Loucy (cell line): Measurements from ENCODE around the gene ASF1B.

Experiments used
- H2AFZ ChIP-seq: fragments of 200-600 bp; sonication (generic); 2 replicates; pipeline ENCODE4 v1.6.0; 2016; ENCODE audit warnings: antibody characterized with exemption, mild to moderate bottlenecking, low read length, moderate library complexity
- H3F3A ChIP-seq: fragments of 200-600 bp; 2 replicates; pipeline ENCODE4 v1.6.0; 2016; ENCODE audit warnings: antibody characterized with exemption, low read depth, mild to moderate bottlenecking
- H3K27me3 ChIP-seq: fragments of 200-600 bp; sonication (generic); 2 replicates; pipeline ENCODE4 v1.6.1; 2014; ENCODE audit warnings: low read length, mild to moderate bottlenecking; ENCODE audit not compliant: insufficient read depth, poor library complexity, severe bottlenecking
- H3K36me3 ChIP-seq: fragments of 200-600 bp; sonication (generic); 2 replicates; pipeline ENCODE4 v1.6.1; 2016; ENCODE audit warnings: low read length; ENCODE audit not compliant: insufficient read depth
- H3K4me1 ChIP-seq: fragments of 200-600 bp; sonication (generic); 2 replicates; pipeline ENCODE4 v1.5.1; 2014; ENCODE audit warnings: low read length, mild to moderate bottlenecking; ENCODE audit not compliant: insufficient read depth, poor library complexity, severe bottlenecking
- H3K4me2 ChIP-seq: fragments of 200-600 bp; sonication (generic); 2 replicates; pipeline ENCODE4 v1.6.0; 2014; ENCODE audit warnings: antibody characterized with exemption, low read length, low read depth, mild to moderate bottlenecking; ENCODE audit not compliant: poor library complexity, severe bottlenecking
- H3K4me3 ChIP-seq: fragments of 200-600 bp; sonication (generic); 2 replicates; pipeline ENCODE4 v1.5.1; 2014; ENCODE audit warnings: low read length, mild to moderate bottlenecking, mixed read lengths; ENCODE audit not compliant: poor library complexity, severe bottlenecking
- H3K79me2 ChIP-seq: fragments of 200-600 bp; sonication (generic); 2 replicates; pipeline ENCODE4 v1.6.1; 2014; ENCODE audit warnings: low read length; ENCODE audit not compliant: insufficient read depth
- H3K9ac ChIP-seq: fragments of 200-600 bp; sonication (generic); 2 replicates; pipeline ENCODE4 v1.6.0; 2014; ENCODE audit warnings: mild to moderate bottlenecking, low read depth, low read length, moderate library complexity; ENCODE audit not compliant: poor library complexity, severe bottlenecking
- H3K9me2 ChIP-seq: fragments of 200-600 bp; sonication (generic); replicated peaks from 2 replicates; pipeline ENCODE4 v1.6.1; 2016; ENCODE audit warnings: low read depth, low read length, mixed read lengths
- H3K9me3 ChIP-seq: fragments of 200-600 bp; sonication (generic); 2 replicates; pipeline ENCODE4 v1.6.1; 2014; ENCODE audit warnings: mild to moderate bottlenecking, antibody characterized with exemption, low read length, low read depth; ENCODE audit not compliant: insufficient read depth
- H4K20me1 ChIP-seq: fragments of 200-600 bp; sonication (generic); 2 replicates; pipeline ENCODE4 v1.6.0; 2014; ENCODE audit warnings: antibody characterized with exemption, low read length, mild to moderate bottlenecking; ENCODE audit not compliant: insufficient read depth, poor library complexity, severe bottlenecking
- EZH2phosphoT487 ChIP-seq: fragments of 200-600 bp; IDR thresholded peaks from 2 replicates; pipeline ENCODE4 v1.6.1; 2018; ENCODE audit warnings: antibody characterized with exemption, mild to moderate bottlenecking, moderate library complexity, borderline replicate concordance
- TF ChIP-seq, protein P1 (sequence below): fragments of 200-600 bp; sonication (generic); conservative IDR thresholded peaks from 2 replicates; pipeline ENCODE4 v1.5.1; 2014; ENCODE audit warnings: mild to moderate bottlenecking, antibody characterized with exemption, low read length

ASF1B gene

DNA sequence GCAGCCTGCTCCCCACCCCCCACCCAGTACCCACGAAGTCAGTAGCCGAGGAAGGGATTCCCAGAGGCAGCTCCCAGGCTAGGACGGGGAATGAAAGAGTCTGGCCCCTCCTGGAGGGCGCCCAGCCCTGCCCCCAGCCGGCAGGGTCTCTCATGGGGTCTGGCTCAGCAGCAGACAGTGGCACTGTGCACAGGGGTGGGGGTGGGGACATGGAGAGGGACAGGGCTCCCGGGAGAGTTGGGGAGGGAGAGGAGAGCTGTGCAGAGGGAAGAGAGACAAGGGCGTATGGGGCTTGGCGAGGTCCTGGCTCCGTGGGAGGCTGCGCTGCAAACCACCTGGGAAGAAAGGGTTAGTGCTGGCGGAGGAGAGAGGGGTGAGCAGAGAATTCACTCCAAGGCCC lies 27.7 kb upstream of the ASF1B start:
- no peaks in the 10 kb centered on the region for H3K9me2 ChIP-seq
- H3K4me1 ChIP-seq = no peaks in the 10 kb centered on the region
- H3K9me3 ChIP-seq = no peaks in the 10 kb centered on the region
- H3K9ac ChIP-seq = no peak overlapping the region
- no peak overlapping the region for H3K4me2 ChIP-seq
- peaks cover 24% of the 10 kb centered on the region; the same call in 1 of the 2 replicates for H3K36me3 ChIP-seq
- no peaks in the 10 kb centered on the region for H3F3A ChIP-seq
- no peaks in the 10 kb centered on the region for H3K79me2 ChIP-seq
- H2AFZ ChIP-seq = no peak overlapping the region
- no peaks in the 10 kb centered on the region for H3K27me3 ChIP-seq
- no peak overlapping the region for H3K4me3 ChIP-seq
- no peaks in the 10 kb centered on the region for H4K20me1 ChIP-seq
- no peak for TF ChIP-seq EZH2phosphoT487
- TF ChIP-seq, protein P1, sequence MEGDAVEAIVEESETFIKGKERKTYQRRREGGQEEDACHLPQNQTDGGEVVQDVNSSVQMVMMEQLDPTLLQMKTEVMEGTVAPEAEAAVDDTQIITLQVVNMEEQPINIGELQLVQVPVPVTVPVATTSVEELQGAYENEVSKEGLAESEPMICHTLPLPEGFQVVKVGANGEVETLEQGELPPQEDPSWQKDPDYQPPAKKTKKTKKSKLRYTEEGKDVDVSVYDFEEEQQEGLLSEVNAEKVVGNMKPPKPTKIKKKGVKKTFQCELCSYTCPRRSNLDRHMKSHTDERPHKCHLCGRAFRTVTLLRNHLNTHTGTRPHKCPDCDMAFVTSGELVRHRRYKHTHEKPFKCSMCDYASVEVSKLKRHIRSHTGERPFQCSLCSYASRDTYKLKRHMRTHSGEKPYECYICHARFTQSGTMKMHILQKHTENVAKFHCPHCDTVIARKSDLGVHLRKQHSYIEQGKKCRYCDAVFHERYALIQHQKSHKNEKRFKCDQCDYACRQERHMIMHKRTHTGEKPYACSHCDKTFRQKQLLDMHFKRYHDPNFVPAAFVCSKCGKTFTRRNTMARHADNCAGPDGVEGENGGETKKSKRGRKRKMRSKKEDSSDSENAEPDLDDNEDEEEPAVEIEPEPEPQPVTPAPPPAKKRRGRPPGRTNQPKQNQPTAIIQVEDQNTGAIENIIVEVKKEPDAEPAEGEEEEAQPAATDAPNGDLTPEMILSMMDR = no peak

DNA sequence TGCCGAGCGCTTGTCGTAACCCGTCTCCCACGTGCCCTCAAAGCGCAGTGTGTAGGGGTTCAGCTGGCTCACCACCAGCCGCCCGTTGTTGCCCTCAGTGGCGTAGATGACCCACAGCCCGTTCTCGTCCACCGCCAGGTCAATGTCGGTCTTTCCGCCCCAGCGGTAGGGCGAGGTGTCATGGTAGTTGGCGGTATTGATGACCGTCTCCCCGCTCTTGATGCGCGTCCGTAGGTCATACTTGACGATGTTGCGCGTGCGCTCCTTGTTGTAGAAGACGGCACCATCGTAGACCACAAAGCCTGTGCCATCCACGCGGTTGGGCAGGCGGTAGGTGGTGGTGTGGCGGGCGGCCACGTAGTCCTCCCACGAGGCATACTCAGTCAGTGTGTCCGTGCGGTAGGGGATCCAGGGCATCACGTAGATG lies 26.5 kb upstream of the ASF1B start:
- Histone ChIP-seq H3K79me2 (no peaks in the 10 kb centered on the region), H3K9me2 (no peaks in the 10 kb centered on the region), H3K4me1 (no peaks in the 10 kb centered on the region), H3K36me3 (peaks cover 18% of the 10 kb centered on the region; the same call in 1 of the 2 replicates), H3K9ac (no peak overlapping the region), H3F3A (no peaks in the 10 kb centered on the region), H3K9me3 (no peaks in the 10 kb centered on the region), H3K4me2 (no peak overlapping the region), H3K27me3 (no peaks in the 10 kb centered on the region), H3K4me3 (no peak overlapping the region), H4K20me1 (no peaks in the 10 kb centered on the region), H2AFZ (no peak overlapping the region)
- no peak for TF ChIP-seq EZH2phosphoT487
- TF ChIP-seq, protein P1 = no peak

DNA sequence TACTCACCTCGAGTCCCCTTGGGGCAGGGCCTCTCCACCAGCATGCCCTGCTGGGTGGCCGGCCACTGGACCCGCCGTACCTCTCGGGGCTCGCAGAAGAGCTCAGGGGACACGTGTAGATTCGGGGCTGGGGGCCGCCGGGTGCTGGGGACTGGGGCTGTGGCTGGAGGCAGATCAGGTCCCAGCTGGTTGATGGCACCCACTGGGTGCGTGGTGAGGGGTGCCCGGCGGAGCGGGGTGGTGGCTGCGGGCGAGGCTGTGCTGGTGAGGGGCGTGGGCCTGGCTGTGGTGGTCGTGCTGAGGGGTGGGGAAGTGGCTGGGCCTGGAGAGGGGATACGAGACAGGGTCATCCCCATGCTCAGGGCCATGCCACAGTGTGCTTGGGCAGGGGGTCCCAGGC lies 24.9 kb upstream of the ASF1B start:
- Histone ChIP-seq H4K20me1 (no peaks in the 10 kb centered on the region), H3K9ac (no peak overlapping the region), H3K4me1 (no peaks in the 10 kb centered on the region), H3K4me2 (no peak overlapping the region), H3F3A (no peaks in the 10 kb centered on the region), H3K9me3 (no peaks in the 10 kb centered on the region), H3K9me2 (no peaks in the 10 kb centered on the region), H2AFZ (no peak overlapping the region), H3K36me3 (peaks cover 26% of the 10 kb centered on the region; the same call in 1 of the 2 replicates), H3K79me2 (no peaks in the 10 kb centered on the region), H3K27me3 (no peaks in the 10 kb centered on the region), H3K4me3 (no peak overlapping the region)
- no peak for TF ChIP-seq EZH2phosphoT487
- TF ChIP-seq, protein P1 = no peak
